GM19452 (cell line): ENCODE data around the gene TMEM39A.
A peak's percentile ranks its signal among the peaks of the same experiment; 100 is the strongest.

ENCODE experiments used
- ATAC-seq: cut with Tn5 transposase; IDR thresholded peaks from one replicate; pipeline ENCODE4 v1.9.1; 2021; ENCODE audit not compliant: unreplicated experiment

Gene TMEM39A

GRCh38 chr3:119463171-119464169 is at the start of gene TMEM39A:
Gene TMEM39A, minus strand, starts transcription at chr3:119463615. Its CDS starts 1,541 bp downstream, at chr3:119462074.
- ATAC-seq = peak; percentile 95

- ATAC-seq = no peak
These were observed 47.3 kb upstream of the TMEM39A start for GRCh38 chr3:119510690-119511089.

GRCh38 chr3:119508172-119508845 is 44.9 kb upstream of the TMEM39A start:
- peak; percentile 75 for ATAC-seq

- ATAC-seq = no peak
These were observed 44.0 kb upstream of the TMEM39A start for GRCh38 chr3:119507404-119507803.

- ATAC-seq = no peak
These were observed 43.2 kb upstream of the TMEM39A start for GRCh38 chr3:119506631-119507030.

GRCh38 chr3:119500901-119501300 is 37.5 kb upstream of the TMEM39A start:
- ATAC-seq = no peak

GRCh38 chr3:119500265-119500664 is 36.9 kb upstream of the TMEM39A start:
- no peak for ATAC-seq

GRCh38 chr3:119498186-119499011 is 35.0 kb upstream of the TMEM39A start, which contains the start of gene TIMMDC1:
Gene TIMMDC1, plus strand, starts transcription at chr3:119498547. Its CDS starts 187 bp downstream, at chr3:119498734.
- ATAC-seq = peak; percentile 99

GRCh38 chr3:119497820-119498185 is 34.4 kb upstream of the TMEM39A start:
- ATAC-seq = no peak

GRCh38 chr3:119494597-119494996 is 31.2 kb upstream of the TMEM39A start:
- no peak for ATAC-seq

- ATAC-seq = no peak
These were observed 29.4 kb upstream of the TMEM39A start for GRCh38 chr3:119492810-119493209.

GRCh38 chr3:119492128-119492527 is 28.7 kb upstream of the TMEM39A start:
- ATAC-seq = no peak

- ATAC-seq = no peak
These were observed 26.7 kb upstream of the TMEM39A start for GRCh38 chr3:119490153-119490552.

GRCh38 chr3:119485563-119485962 is 22.1 kb upstream of the TMEM39A start:
- ATAC-seq = no peak

- ATAC-seq = no peak
These were observed 19.7 kb upstream of the TMEM39A start for GRCh38 chr3:119483101-119483500.

GRCh38 chr3:119481079-119481478 is 17.7 kb upstream of the TMEM39A start:
- ATAC-seq = no peak

GRCh38 chr3:119470866-119471265 is 7.5 kb upstream of the TMEM39A start:
- no peak for ATAC-seq

- ATAC-seq = no peak
These were observed 6.2 kb upstream of the TMEM39A start for GRCh38 chr3:119469418-119470189.

GRCh38 chr3:119468041-119468440 is 4.6 kb upstream of the TMEM39A start:
- ATAC-seq = no peak

GRCh38 chr3:119457246-119457645 is 6.2 kb downstream of the TMEM39A start:
- no peak for ATAC-seq
